SK-N-SH treated with all-trans-retinoic acid at 6 μM for 48 hours (cell line): Measurements from ENCODE around the gene PCBP3.

Source experiments
- ARNTL ChIP-seq: fragments of 450-650 bp; formaldehyde crosslinking; IDR thresholded peaks from 2 replicates; pipeline ENCODE4 v1.5.0; 2020; ENCODE audit warnings: low read depth, mild to moderate bottlenecking, moderate library complexity, borderline replicate concordance
- CREB5 ChIP-seq: fragments of 250-450 bp; sonication (Bioruptor Pico); IDR thresholded peaks from 2 replicates; pipeline ENCODE4 v1.5.1; 2020; ENCODE audit warnings: low read depth, mild to moderate bottlenecking, moderate library complexity
- CSDC2 ChIP-seq: fragments of 250-450 bp; sonication (Bioruptor Pico); IDR thresholded peaks from 2 replicates; pipeline ENCODE4 v1.5.0; 2020; ENCODE audit warnings: mild to moderate bottlenecking, moderate library complexity
- ESRRG ChIP-seq: fragments of 250-450 bp; sonication (Bioruptor Pico); IDR thresholded peaks from 2 replicates; pipeline ENCODE4 v1.6.1; 2021; ENCODE audit warnings: mild to moderate bottlenecking
- GLIS3 ChIP-seq: fragments of 250-450 bp; sonication (Bioruptor Pico); IDR thresholded peaks from 2 replicates; pipeline ENCODE4 v1.5.0; 2020; ENCODE audit warnings: mild to moderate bottlenecking, moderate library complexity
- OSR1 ChIP-seq: fragments of 250-450 bp; sonication (Bioruptor Pico); IDR thresholded peaks from 2 replicates; pipeline ENCODE4 v1.8.0; 2022; ENCODE audit warnings: moderate library complexity, mild to moderate bottlenecking, inconsistent platforms
- PATZ1 ChIP-seq: fragments of 250-450 bp; sonication (Bioruptor Pico); IDR thresholded peaks from 2 replicates; pipeline ENCODE4 v1.8.0; 2020; ENCODE audit warnings: mild to moderate bottlenecking, moderate library complexity, borderline replicate concordance
- RARB ChIP-seq: fragments of 250-450 bp; sonication (Bioruptor Pico); IDR thresholded peaks from 2 replicates; pipeline ENCODE4 v1.8.0; 2021; ENCODE audit warnings: mild to moderate bottlenecking, moderate library complexity
- ZC3H10 ChIP-seq: fragments of 250-450 bp; sonication (Bioruptor Pico); IDR thresholded peaks from 2 replicates; pipeline ENCODE4 v1.5.1; 2021; ENCODE audit warnings: mild to moderate bottlenecking, moderate library complexity
- ZFP30 ChIP-seq: fragments of 450-650 bp; formaldehyde crosslinking; IDR thresholded peaks from 2 replicates; pipeline ENCODE4 v1.5.0; 2022; ENCODE audit warnings: mild to moderate bottlenecking, moderate library complexity
- ZNF565 ChIP-seq: fragments of 450-650 bp; formaldehyde crosslinking; conservative IDR thresholded peaks from 2 replicates; pipeline ENCODE4 v1.5.0; 2020; ENCODE audit warnings: low read depth, mild to moderate bottlenecking, moderate library complexity
- ZNF8 ChIP-seq: fragments of 450-650 bp; formaldehyde crosslinking; IDR thresholded peaks from 2 replicates; pipeline ENCODE4 v1.5.0; 2020; ENCODE audit warnings: mild to moderate bottlenecking, moderate library complexity

- no peak for TF ChIP-seq ZNF565 (CRISPR knock-in tag)
- TF ChIP-seq GLIS3 (CRISPR knock-in tag), result no peak
- no peak for TF ChIP-seq PATZ1 (CRISPR knock-in tag)
- no peak for TF ChIP-seq ESRRG (CRISPR knock-in tag)
- no peak for TF ChIP-seq CREB5 (CRISPR knock-in tag)
- no peak for TF ChIP-seq RARB (CRISPR knock-in tag)
- TF ChIP-seq ZNF8 (CRISPR knock-in tag), result no peak
- TF ChIP-seq ZC3H10, result no peak
- TF ChIP-seq ARNTL (CRISPR knock-in tag), result no peak
- TF ChIP-seq CSDC2 (CRISPR knock-in tag), result no peak
- TF ChIP-seq ZFP30 (CRISPR knock-in tag), result no peak
- no peak for TF ChIP-seq OSR1 (CRISPR knock-in tag)
Measured at GRCh38 chr21:45927032-45927431, 283.5 kb downstream of the PCBP3 start.
